ENCODE results near the gene CSNK2A2.

Gene CSNK2A2

DNA sequence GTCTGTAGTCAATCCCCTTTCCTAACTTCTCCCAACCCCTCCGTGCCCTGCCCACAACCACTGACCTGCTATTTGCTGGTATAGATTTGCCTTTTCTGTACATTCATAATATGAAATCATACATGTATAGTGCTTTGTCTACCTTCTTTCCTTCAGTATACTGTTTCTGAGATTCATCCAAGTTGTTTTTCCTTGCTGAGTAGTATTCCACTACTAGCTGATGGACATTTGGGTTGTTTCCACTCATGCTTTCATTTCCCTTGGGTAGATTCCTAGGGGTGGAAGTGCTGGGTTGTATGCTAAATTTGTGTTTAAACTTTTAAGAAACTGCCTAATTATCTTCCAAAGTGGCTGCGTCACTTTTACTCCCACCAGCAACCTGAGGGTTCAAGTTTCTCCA, 27.7 kb downstream of the CSNK2A2 start:
- no peak for DNase-seq (ENCODE audit: extremely low read depth, insufficient read length)
- no peak overlapping the region for H3K4me3 ChIP-seq (replicated peaks; ENCODE audit: low read depth, low read length)
- TF ChIP-seq, protein P1, sequence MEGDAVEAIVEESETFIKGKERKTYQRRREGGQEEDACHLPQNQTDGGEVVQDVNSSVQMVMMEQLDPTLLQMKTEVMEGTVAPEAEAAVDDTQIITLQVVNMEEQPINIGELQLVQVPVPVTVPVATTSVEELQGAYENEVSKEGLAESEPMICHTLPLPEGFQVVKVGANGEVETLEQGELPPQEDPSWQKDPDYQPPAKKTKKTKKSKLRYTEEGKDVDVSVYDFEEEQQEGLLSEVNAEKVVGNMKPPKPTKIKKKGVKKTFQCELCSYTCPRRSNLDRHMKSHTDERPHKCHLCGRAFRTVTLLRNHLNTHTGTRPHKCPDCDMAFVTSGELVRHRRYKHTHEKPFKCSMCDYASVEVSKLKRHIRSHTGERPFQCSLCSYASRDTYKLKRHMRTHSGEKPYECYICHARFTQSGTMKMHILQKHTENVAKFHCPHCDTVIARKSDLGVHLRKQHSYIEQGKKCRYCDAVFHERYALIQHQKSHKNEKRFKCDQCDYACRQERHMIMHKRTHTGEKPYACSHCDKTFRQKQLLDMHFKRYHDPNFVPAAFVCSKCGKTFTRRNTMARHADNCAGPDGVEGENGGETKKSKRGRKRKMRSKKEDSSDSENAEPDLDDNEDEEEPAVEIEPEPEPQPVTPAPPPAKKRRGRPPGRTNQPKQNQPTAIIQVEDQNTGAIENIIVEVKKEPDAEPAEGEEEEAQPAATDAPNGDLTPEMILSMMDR (IDR thresholded peaks at IDR 0.05; ENCODE audit: insufficient read depth, low read length, poor library complexity, severe bottlenecking) = no peak
- no peaks in the 10 kb centered on the region for H3K27me3 ChIP-seq (replicated peaks; ENCODE audit: control insufficient read depth, insufficient read depth, low read length)
- peaks cover 14% of the 10 kb centered on the region for H3K36me3 ChIP-seq (ENCODE audit: control insufficient read depth, insufficient read depth, low read length)

DNA sequence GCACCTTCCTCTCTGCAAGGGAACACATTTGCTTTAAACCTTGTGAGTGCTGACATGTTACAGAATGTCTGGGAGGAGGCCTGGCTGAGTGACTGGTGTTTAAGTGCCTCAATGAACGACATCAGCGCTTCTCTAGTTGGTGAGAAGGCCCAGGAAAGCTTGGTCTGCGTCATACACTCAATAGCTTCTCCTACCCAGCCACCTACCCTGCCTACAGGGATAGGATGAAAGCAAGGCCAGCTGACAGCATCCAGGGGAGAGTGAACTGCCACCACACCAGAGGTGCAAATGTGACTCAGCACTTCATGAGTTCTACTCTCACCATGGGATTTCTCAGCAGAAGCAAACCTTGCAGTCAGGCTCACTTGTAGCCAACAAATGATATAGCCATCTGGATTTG, 37.1 kb downstream of the CSNK2A2 start:
- no peak overlapping the region for H3K4me3 ChIP-seq (replicated peaks; ENCODE audit: low read depth, low read length)
- DNase-seq (ENCODE audit: extremely low read depth, insufficient read length) = no peak
- H3K27me3 ChIP-seq (replicated peaks; ENCODE audit: control insufficient read depth, insufficient read depth, low read length) = no peaks in the 10 kb centered on the region
- peaks cover 28% of the 10 kb centered on the region for H3K36me3 ChIP-seq (ENCODE audit: control insufficient read depth, insufficient read depth, low read length)
- TF ChIP-seq, protein P1 (IDR thresholded peaks at IDR 0.05; ENCODE audit: insufficient read depth, low read length, poor library complexity, severe bottlenecking) = no peak

DNA sequence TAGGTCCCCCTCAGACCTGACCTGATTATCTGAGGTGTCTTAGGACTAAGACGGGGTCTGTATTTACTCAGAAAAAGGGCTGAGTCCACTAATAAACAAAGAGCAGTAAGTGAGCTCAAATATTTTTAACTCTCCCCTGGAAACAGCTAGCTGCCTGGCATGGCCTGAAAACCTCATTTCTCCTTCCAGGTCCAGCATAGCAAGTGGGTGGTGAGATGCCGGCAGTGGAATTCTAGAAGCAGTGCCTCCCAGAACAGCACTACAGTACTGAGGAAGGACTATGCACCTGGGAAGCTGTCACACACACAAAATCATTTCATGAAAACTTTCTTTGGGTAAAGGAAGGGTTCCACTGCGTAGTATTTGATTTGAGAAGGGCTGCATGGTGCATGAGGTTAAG, 39.2 kb downstream of the CSNK2A2 start:
- TF ChIP-seq, protein P1 (IDR thresholded peaks at IDR 0.05; ENCODE audit: insufficient read depth, low read length, poor library complexity, severe bottlenecking) = no peak
- Histone ChIP-seq H3K36me3 (ENCODE audit: control insufficient read depth, insufficient read depth, low read length) (peaks cover 18% of the 10 kb centered on the region), H3K4me3 (replicated peaks; ENCODE audit: low read depth, low read length) (no peak overlapping the region), H3K27me3 (replicated peaks; ENCODE audit: control insufficient read depth, insufficient read depth, low read length) (no peaks in the 10 kb centered on the region)
- DNase-seq (ENCODE audit: extremely low read depth, insufficient read length) = no peak

DNA sequence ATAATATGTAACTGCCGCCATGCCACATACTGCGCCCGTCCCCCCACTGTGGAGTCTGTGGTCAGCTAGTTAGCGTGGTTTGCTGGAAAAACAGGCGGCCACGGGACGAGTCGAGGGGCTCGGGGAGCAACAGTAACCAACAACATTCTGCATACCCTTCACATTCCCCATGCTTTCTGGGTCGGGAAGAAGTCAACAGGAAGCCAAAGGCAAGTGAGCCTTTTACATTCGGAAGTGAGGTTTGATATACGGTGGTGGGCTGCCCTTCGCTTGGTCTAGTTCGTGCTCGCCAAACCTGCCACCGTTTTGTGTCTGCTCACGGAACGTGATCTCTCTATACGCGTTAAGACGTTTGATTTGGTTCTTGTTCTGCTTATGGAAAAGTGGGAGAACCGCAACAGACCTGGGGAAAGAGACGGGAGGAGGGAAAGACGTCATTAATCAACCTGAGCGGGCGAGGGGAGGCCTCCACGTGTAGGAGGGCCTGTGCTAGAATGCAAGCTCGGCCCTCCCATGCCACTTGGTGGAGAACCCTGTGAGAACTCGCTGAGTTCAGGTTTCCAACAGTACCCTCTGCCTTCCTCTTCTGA, 39.9 kb downstream of the CSNK2A2 start:
- TF ChIP-seq, protein P1 (IDR thresholded peaks at IDR 0.05; ENCODE audit: insufficient read depth, low read length, poor library complexity, severe bottlenecking) = no peak

DNA sequence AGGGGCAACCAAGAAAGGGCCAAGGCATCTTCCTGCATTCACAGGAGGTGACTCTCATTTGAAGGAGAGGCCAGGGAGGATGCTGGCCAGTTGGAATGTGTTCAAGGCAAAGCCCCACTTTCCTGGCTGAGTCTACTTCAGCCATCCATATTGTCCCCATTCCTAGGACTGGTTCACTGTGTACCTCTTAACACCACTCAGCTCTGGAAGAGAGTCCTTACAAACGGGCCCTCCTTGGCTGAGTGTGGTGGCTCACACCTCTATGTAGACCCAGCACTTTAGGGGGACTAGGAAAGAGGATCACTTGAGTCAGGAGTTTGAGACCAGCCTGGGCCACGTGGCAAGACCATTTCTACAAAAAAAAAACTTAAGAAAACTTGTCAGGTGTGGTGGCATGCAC, 40.7 kb downstream of the CSNK2A2 start:
- DNase-seq (ENCODE audit: extremely low read depth, insufficient read length) = no peak
- TF ChIP-seq, protein P1 (IDR thresholded peaks at IDR 0.05; ENCODE audit: insufficient read depth, low read length, poor library complexity, severe bottlenecking) = no peak

More for the DNA sequence above, 39.9 kb downstream of the CSNK2A2 start:
- H3K27me3 ChIP-seq (replicated peaks; ENCODE audit: control insufficient read depth, insufficient read depth, low read length) = no peaks in the 10 kb centered on the region
- H3K36me3 ChIP-seq (ENCODE audit: control insufficient read depth, insufficient read depth, low read length) = peaks cover 14% of the 10 kb centered on the region
- peak; percentile 3 for DNase-seq (ENCODE audit: extremely low read depth, insufficient read length)
- H3K4me3 ChIP-seq (replicated peaks; ENCODE audit: low read depth, low read length) = no peak overlapping the region

DNA sequence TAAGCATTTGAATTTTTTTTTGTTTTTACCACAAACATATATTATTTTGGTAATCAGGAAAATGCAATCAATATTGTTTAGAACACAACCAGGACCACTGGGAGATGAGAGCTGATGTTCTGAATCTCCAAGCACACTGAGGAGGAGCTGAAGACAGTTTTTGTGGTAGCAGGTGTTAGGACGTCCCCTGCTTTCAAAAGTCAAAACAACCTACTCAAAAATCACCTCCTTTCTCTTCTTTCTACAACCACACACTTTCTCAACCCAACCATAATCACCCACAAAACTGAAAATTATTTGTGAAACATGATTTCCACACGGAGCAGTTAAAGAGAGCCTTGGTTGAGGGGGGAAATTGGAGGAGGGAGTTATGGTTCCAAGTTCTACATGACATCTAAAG, 42.1 kb downstream of the CSNK2A2 start:
- TF ChIP-seq, protein P1 (IDR thresholded peaks at IDR 0.05; ENCODE audit: insufficient read depth, low read length, poor library complexity, severe bottlenecking) = no peak
- no peak for DNase-seq (ENCODE audit: extremely low read depth, insufficient read length)
- H3K4me3 ChIP-seq (replicated peaks; ENCODE audit: low read depth, low read length) = no peak overlapping the region
- H3K36me3 ChIP-seq (ENCODE audit: control insufficient read depth, insufficient read depth, low read length) = peaks cover 9% of the 10 kb centered on the region
- H3K27me3 ChIP-seq (replicated peaks; ENCODE audit: control insufficient read depth, insufficient read depth, low read length) = no peaks in the 10 kb centered on the region

More for the DNA sequence above, 40.7 kb downstream of the CSNK2A2 start:
- Histone ChIP-seq H3K4me3 (replicated peaks; ENCODE audit: low read depth, low read length) (no peak overlapping the region), H3K27me3 (replicated peaks; ENCODE audit: control insufficient read depth, insufficient read depth, low read length) (no peaks in the 10 kb centered on the region), H3K36me3 (ENCODE audit: control insufficient read depth, insufficient read depth, low read length) (peaks cover 14% of the 10 kb centered on the region)

All from GM06990 (cell line).